GM12878 (cell line): ENCODE data around the gene ALKBH8. TPM values are rescaled to one million over a fixed set of nuclear protein-coding genes. Genes with fewer than 3 reads are reported as not detected.

Experiments used
- ATAC-seq: fragments of 200-7000 bp; cut with Tn5 transposase; 3 replicates; pipeline ENCODE4 v1.9.1; 2020; ENCODE audit warnings: mild to moderate bottlenecking, moderate library complexity
- BruUV-seq: library from RNA; stranded (reverse); fragments of 400-500 nt; replicated peaks from 2 replicates; lab custom pipeline; 2021; lab: Mats Ljungman, UMichigan
- CTCF ChIA-PET: fragments of 300-600 bp; sonication (Branson Sonifier 250); formaldehyde crosslinking; extraction: SDS; loops from one replicate; lab custom pipeline; 2021; ENCODE audit warnings: inconsistent platforms; lab: Yijun Ruan, JAX
- POLR2A ChIA-PET: fragments of 350-600 bp; formaldehyde crosslinking; extraction: SDS; loops from one replicate; lab custom pipeline; 2021; ENCODE audit warnings: inconsistent platforms; lab: Charles Lee
- RAD21 ChIA-PET: fragments of 300-600 bp; sonication (Branson Sonifier 250); formaldehyde crosslinking; loops from one replicate; lab custom pipeline; 2023; ENCODE audit warnings: antibody characterized with exemption; ENCODE audit not compliant: unreplicated experiment; lab: Charles Lee
- SMC1A ChIA-PET: fragments of 300-600 bp; sonication (Branson Sonifier 250); formaldehyde crosslinking; loops from one replicate; lab custom pipeline; 2023; ENCODE audit not compliant: unreplicated experiment, uncharacterized antibody; lab: Charles Lee
- DNase-seq: peaks from one replicate; pipeline ENCODE4 v3.0.0-alpha.2; 2011; ENCODE audit warnings: low read depth, low spot score
- FAIRE-seq: peaks from 3 replicates; lab custom pipeline; 2011; peaks lifted over from hg19 to GRCh38; lab: Jason Lieb, UNC
- H2AFZ ChIP-seq: 2 replicates; pipeline ENCODE4 v1.6.0; 2011; ENCODE audit warnings: low read depth, low read length, control low read depth; ENCODE audit not compliant: control insufficient read depth
- H3K27ac ChIP-seq: 2 replicates; pipeline ENCODE4 v1.5.1; 2011; ENCODE audit warnings: control low read depth; ENCODE audit not compliant: control insufficient read depth, insufficient read depth
- H3K27me3 ChIP-seq, 2 experiments: replicated peaks in 1 of 2; 2 replicates each; pipeline versions ENCODE4 v1.6.0 to v1.6.1; 2011; ENCODE audit warnings: low read length in 1 of 2; ENCODE audit not compliant: control insufficient read depth in 2 of 2, insufficient read depth in 2 of 2
- H3K36me3 ChIP-seq, 2 experiments: 2 replicates each; pipeline ENCODE4 v1.5.1; 2011; ENCODE audit warnings: low read length in 1 of 2; ENCODE audit not compliant: control insufficient read depth in 2 of 2, insufficient read depth in 2 of 2
- H3K4me1 ChIP-seq: 2 replicates; pipeline ENCODE4 v1.6.1; 2011; ENCODE audit warnings: mild to moderate bottlenecking, low read length, moderate library complexity, mixed read lengths; ENCODE audit not compliant: control insufficient read depth, insufficient read depth
- H3K4me2 ChIP-seq: 2 replicates; pipeline ENCODE4 v1.6.0; 2011; ENCODE audit warnings: control low read depth; ENCODE audit not compliant: control insufficient read depth, insufficient read depth
- H3K4me3 ChIP-seq: fragments of 200-600 bp; sonication (generic); 2 replicates; pipeline ENCODE4 v1.5.1; 2016
- H3K79me2 ChIP-seq: 2 replicates; pipeline ENCODE4 v1.6.0; 2011; ENCODE audit warnings: low read length; ENCODE audit not compliant: control insufficient read depth, insufficient read depth
- H3K9ac ChIP-seq: 2 replicates; pipeline ENCODE4 v1.8.0; 2011; ENCODE audit warnings: low read length, control low read depth, mixed read lengths; ENCODE audit not compliant: control insufficient read depth, insufficient read depth
- H3K9me3 ChIP-seq: replicated peaks from 3 replicates; pipeline ENCODE4 v1.5.1; 2011; ENCODE audit warnings: mild to moderate bottlenecking, low read length; ENCODE audit not compliant: control insufficient read depth, insufficient read depth
- H4K20me1 ChIP-seq: 2 replicates; pipeline ENCODE4 v1.6.0; 2011; ENCODE audit not compliant: control insufficient read depth, insufficient read depth
- CBX5 ChIP-seq: sonication (generic); IDR thresholded peaks from 2 replicates; pipeline ENCODE4 v1.6.1; 2016; ENCODE audit warnings: low read depth, moderate library complexity, mild to moderate bottlenecking, inconsistent platforms
- CHD1 ChIP-seq: IDR thresholded peaks from 2 replicates; pipeline ENCODE4 v1.6.1; 2012; ENCODE audit warnings: low read depth, low read length, improper control_type of control experiment
- FOXK2 ChIP-seq: fragments of 450-650 bp; IDR thresholded peaks from 2 replicates; pipeline ENCODE4 v1.6.1; 2017; ENCODE audit warnings: mild to moderate bottlenecking, moderate library complexity
- MAX ChIP-seq: IDR thresholded peaks from 2 replicates; pipeline ENCODE4 v1.6.1; 2012; ENCODE audit warnings: low read depth, low read length, improper control_type of control experiment
- NFYB ChIP-seq: IDR thresholded peaks from 2 replicates; pipeline ENCODE4 v1.6.1; 2011; ENCODE audit warnings: low read depth, mild to moderate bottlenecking, low read length, improper control_type of control experiment, moderate library complexity; ENCODE audit not compliant: insufficient read depth
- RBBP5 ChIP-seq: fragments of 200-600 bp; sonication (generic); conservative IDR thresholded peaks from 2 replicates; pipeline ENCODE4 v1.6.1; 2016
- SIN3A ChIP-seq: IDR thresholded peaks from 2 replicates; pipeline ENCODE4 v1.6.1; 2012; ENCODE audit warnings: low read depth, low read length, improper control_type of control experiment
- TARDBP ChIP-seq: IDR thresholded peaks from 2 replicates; pipeline ENCODE4 v1.6.1; 2016; ENCODE audit warnings: borderline replicate concordance
- WRNIP1 ChIP-seq: IDR thresholded peaks from 2 replicates; pipeline ENCODE4 v1.6.1; 2011; ENCODE audit warnings: low read depth, low read length, improper control_type of control experiment, borderline replicate concordance
- ZNF24 ChIP-seq: fragments of 450-650 bp; IDR thresholded peaks from 2 replicates; pipeline ENCODE4 v1.6.1; 2017; ENCODE audit warnings: antibody characterized with exemption, mild to moderate bottlenecking
- WGBS: methylation state at CpG from one replicate; pipeline ENCODE4 v1.1.6; 2016; ENCODE audit warnings: low lambda C conversion rate; ENCODE audit not compliant: insufficient replicate concordance, insufficient coverage; ENCODE audit errors: missing lambda C conversion rate; 5-methylcytosine and 5-hydroxymethylcytosine counted together
- in situ Hi-C: fragments of 300-500 bp; cut with MboI; formaldehyde crosslinking; loops from 9 replicates; pipeline ENCODE4 v1.14.3; 2018; ENCODE audit warnings: mixed read lengths
- intact Hi-C: fragments of 100-400 bp; cut with micrococcal nuclease; formaldehyde crosslinking; loops from one replicate; pipeline ENCODE4 v1.14.2; 2022; ENCODE audit not compliant: unreplicated experiment
- polyA plus RNA-seq, 11 experiments: library from polyadenylated mRNA; depleted of rRNA in 4 of 11; unstranded in 6 of 11; stranded (reverse) in 5 of 11; fragments of >200 nt; fragmentation: Nextera tagmentation in 4 of 11; fragmentation: Illumina TruSeq in 1 of 11; extraction: Ambion mirVana in 4 of 11; extraction: Trizol in 1 of 11; gene quantifications; 1 replicate in 1 of 11; 2 replicates in 10 of 11; pipeline versions ENCODE4 v1.2.1 to v1.2.3, GENCODE V29; 2011 to 2016; ENCODE audit warnings: inconsistent platforms in 2 of 11, missing spikeins in 2 of 11, low read depth in 1 of 11
- total RNA-seq, 4 experiments: library from RNA; depleted of rRNA in 3 of 4; stranded (reverse); fragments of >200 nt in 3 of 4; fragmentation: Illumina TruSeq in 1 of 4; extraction: Trizol in 1 of 4; gene quantifications; 2 replicates each; pipeline versions ENCODE4 v1.2.1 to v1.2.3, GENCODE V29; 2013 to 2021
- TF ChIP-seq, protein P1 (sequence below): fragments of 450-650 bp; IDR thresholded peaks from 2 replicates; pipeline ENCODE4 v1.6.1; 2017; ENCODE audit warnings: low read depth, mild to moderate bottlenecking, moderate library complexity
- TF ChIP-seq, protein P2 (sequence below): IDR thresholded peaks from 2 replicates; pipeline ENCODE4 v1.6.1; 2011; ENCODE audit warnings: low read depth, mild to moderate bottlenecking, low read length, moderate library complexity, borderline replicate concordance; ENCODE audit errors: extremely low read depth
- TF ChIP-seq, protein P3 (sequence below): IDR thresholded peaks from 2 replicates; pipeline ENCODE4 v1.6.1; 2012; ENCODE audit warnings: low read depth, low read length, improper control_type of control experiment
- TF ChIP-seq, protein P4 (sequence below): IDR thresholded peaks from 2 replicates; pipeline ENCODE4 v1.6.1; 2011; ENCODE audit warnings: mild to moderate bottlenecking, low read depth, low read length, moderate library complexity; ENCODE audit not compliant: insufficient replicate concordance
- TF ChIP-seq, protein P5 (sequence below): IDR thresholded peaks from 2 replicates; pipeline ENCODE4 v1.6.1; 2011; ENCODE audit warnings: borderline replicate concordance, low read depth, mild to moderate bottlenecking, moderate library complexity, mixed read lengths, low read length; ENCODE audit not compliant: insufficient read depth; ENCODE audit errors: extremely low read length

Gene ALKBH8
- total and polyA plus RNA-seq, 10 of the 15 experiments (the other 5 are each of a cell fraction or from before 2014, with no cell fraction given), result 4.6 to 13.1 (median 9.5) TPM

DNA sequence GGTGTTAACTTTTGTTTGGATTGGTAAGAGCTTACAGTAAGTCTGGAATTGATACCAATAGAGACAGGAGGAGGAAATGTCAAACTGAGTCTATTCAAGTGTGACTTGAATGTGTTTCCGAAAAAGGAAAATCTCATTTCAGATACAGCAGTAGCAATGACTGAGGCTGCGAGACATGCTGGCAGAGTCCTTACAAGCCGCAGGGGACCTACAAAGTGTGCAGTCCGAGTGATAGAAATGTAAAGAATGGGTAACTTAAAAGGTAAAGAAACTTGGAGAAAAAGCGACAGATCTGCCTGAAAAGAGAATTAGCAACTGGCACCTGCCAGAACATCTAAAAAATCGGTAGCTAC is 108.4 kb downstream of the ALKBH8 start (continued):
- TF ChIP-seq MAX, result no peak

GRCh38 chr11:107453594-107454286 is 111.8 kb downstream of the ALKBH8 start:
- SMC1A ChIA-PET, result no interaction called here
- WGBS, result 94% methylated on average over 5 of the region's 5 CpGs
- BruUV-seq, result no TSS peak
- TF ChIP-seq, protein P1, sequence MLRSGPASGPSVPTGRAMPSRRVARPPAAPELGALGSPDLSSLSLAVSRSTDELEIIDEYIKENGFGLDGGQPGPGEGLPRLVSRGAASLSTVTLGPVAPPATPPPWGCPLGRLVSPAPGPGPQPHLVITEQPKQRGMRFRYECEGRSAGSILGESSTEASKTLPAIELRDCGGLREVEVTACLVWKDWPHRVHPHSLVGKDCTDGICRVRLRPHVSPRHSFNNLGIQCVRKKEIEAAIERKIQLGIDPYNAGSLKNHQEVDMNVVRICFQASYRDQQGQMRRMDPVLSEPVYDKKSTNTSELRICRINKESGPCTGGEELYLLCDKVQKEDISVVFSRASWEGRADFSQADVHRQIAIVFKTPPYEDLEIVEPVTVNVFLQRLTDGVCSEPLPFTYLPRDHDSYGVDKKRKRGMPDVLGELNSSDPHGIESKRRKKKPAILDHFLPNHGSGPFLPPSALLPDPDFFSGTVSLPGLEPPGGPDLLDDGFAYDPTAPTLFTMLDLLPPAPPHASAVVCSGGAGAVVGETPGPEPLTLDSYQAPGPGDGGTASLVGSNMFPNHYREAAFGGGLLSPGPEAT, result no peak
- TF ChIP-seq ZNF24 (no peak), CBX5 (no peak), TARDBP (no peak), FOXK2 (no peak), SIN3A (no peak), NFYB (no peak), WRNIP1 (no peak), CHD1 (no peak), RBBP5 (no peak)
- TF ChIP-seq, protein P2, sequence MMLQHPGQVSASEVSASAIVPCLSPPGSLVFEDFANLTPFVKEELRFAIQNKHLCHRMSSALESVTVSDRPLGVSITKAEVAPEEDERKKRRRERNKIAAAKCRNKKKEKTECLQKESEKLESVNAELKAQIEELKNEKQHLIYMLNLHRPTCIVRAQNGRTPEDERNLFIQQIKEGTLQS, result no peak
- TF ChIP-seq, protein P3, sequence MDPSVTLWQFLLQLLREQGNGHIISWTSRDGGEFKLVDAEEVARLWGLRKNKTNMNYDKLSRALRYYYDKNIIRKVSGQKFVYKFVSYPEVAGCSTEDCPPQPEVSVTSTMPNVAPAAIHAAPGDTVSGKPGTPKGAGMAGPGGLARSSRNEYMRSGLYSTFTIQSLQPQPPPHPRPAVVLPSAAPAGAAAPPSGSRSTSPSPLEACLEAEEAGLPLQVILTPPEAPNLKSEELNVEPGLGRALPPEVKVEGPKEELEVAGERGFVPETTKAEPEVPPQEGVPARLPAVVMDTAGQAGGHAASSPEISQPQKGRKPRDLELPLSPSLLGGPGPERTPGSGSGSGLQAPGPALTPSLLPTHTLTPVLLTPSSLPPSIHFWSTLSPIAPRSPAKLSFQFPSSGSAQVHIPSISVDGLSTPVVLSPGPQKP, result no peak
- TF ChIP-seq, protein P4, sequence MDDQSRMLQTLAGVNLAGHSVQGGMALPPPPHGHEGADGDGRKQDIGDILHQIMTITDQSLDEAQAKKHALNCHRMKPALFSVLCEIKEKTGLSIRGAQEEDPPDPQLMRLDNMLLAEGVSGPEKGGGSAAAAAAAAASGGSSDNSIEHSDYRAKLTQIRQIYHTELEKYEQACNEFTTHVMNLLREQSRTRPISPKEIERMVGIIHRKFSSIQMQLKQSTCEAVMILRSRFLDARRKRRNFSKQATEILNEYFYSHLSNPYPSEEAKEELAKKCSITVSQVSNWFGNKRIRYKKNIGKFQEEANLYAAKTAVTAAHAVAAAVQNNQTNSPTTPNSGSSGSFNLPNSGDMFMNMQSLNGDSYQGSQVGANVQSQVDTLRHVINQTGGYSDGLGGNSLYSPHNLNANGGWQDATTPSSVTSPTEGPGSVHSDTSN, result no peak
- TF ChIP-seq, protein P5, sequence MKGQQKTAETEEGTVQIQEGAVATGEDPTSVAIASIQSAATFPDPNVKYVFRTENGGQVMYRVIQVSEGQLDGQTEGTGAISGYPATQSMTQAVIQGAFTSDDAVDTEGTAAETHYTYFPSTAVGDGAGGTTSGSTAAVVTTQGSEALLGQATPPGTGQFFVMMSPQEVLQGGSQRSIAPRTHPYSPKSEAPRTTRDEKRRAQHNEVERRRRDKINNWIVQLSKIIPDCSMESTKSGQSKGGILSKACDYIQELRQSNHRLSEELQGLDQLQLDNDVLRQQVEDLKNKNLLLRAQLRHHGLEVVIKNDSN, result no peak

More at GRCh38 chr11:107453594-107454286, 111.8 kb downstream of the ALKBH8 start:
- Histone ChIP-seq H3K9ac (no peak overlapping the region), H3K27ac (no peak overlapping the region), H3K4me1 (no peaks in the 10 kb centered on the region), H3K4me3 (no peak overlapping the region), H3K79me2 (peaks cover 18% of the 10 kb centered on the region), H4K20me1 (no peaks in the 10 kb centered on the region), H3K36me3 (peaks cover 4 to 5% of the 10 kb centered on the region in 2 experiments; a peak in 3 of 4 replicates), H3K4me2 (no peak overlapping the region), H3K27me3 (no peaks in the 10 kb centered on the region), H2AFZ (no peak overlapping the region), H3K9me3 (no peaks in the 10 kb centered on the region)
- in situ Hi-C loops (no loop called here), intact Hi-C loops (no loop called here)
- FAIRE-seq, result no peak
- ATAC-seq, result no peak
- RAD21 ChIA-PET, result no interaction called here
- CTCF ChIA-PET, result no interaction called here
- DNase-seq, result no peak
- POLR2A ChIA-PET, result no interaction called here
